Neural progenitor cell (in vitro differentiated cells): ENCODE data around the gene CCR6. TPM values are rescaled to one million over a fixed set of nuclear protein-coding genes. Genes with fewer than 3 reads are reported as not detected.

Experiments used
- DNase-seq: peaks from one replicate; pipeline ENCODE4 v3.0.0-alpha.2; 2016; ENCODE audit warnings: low spot score
- H2AFZ ChIP-seq: fragments of 200-600 bp; sonication (generic); replicated peaks from 2 replicates; pipeline ENCODE4 v1.6.1; 2016; ENCODE audit warnings: antibody characterized with exemption
- H3F3A ChIP-seq: fragments of 200-600 bp; sonication (generic); 2 replicates; pipeline ENCODE4 v1.6.1; 2016; ENCODE audit warnings: antibody characterized with exemption, low read depth
- H3K27ac ChIP-seq: fragments of 200-600 bp; sonication (generic); 2 replicates; pipeline ENCODE4 v1.5.1; 2016; ENCODE audit warnings: mild to moderate bottlenecking
- H3K27me3 ChIP-seq: fragments of 200-600 bp; sonication (generic); 2 replicates; pipeline ENCODE4 v1.6.1; 2016; ENCODE audit warnings: mild to moderate bottlenecking, moderate library complexity
- H3K36me3 ChIP-seq: fragments of 200-600 bp; sonication (generic); 2 replicates; pipeline ENCODE4 v1.5.1; 2016
- H3K4me1 ChIP-seq: fragments of 200-600 bp; sonication (generic); 2 replicates; pipeline ENCODE4 v1.6.1; 2016; ENCODE audit warnings: mixed run types
- H3K4me2 ChIP-seq: fragments of 200-600 bp; sonication (generic); 2 replicates; pipeline ENCODE4 v1.6.1; 2016
- H3K4me3 ChIP-seq: fragments of 200-600 bp; sonication (generic); 2 replicates; pipeline ENCODE4 v1.5.1; 2016
- H3K79me2 ChIP-seq: fragments of 200-600 bp; sonication (generic); 2 replicates; pipeline ENCODE4 v1.6.1; 2016; ENCODE audit warnings: low read depth
- H3K9ac ChIP-seq: fragments of 200-600 bp; sonication (generic); 2 replicates; pipeline ENCODE4 v1.6.1; 2016
- H3K9me3 ChIP-seq: fragments of 200-600 bp; sonication (generic); 2 replicates; pipeline ENCODE4 v1.5.1; 2016; ENCODE audit warnings: low read depth
- H4K20me1 ChIP-seq: fragments of 200-600 bp; sonication (generic); 2 replicates; pipeline ENCODE4 v1.6.1; 2016; ENCODE audit warnings: low read depth
- H3K27ac Mint-ChIP-seq: 3 replicates; pipeline ENCODE4 v1.8.0; 2021; ENCODE audit warnings: mixed read lengths
- H3K27me3 Mint-ChIP-seq: 2 replicates; pipeline ENCODE4 v1.8.0; 2022; ENCODE audit warnings: low read depth, mild to moderate bottlenecking, inconsistent platforms, moderate library complexity, mixed read lengths; ENCODE audit not compliant: insufficient read depth
- H3K36me3 Mint-ChIP-seq: 3 replicates; pipeline ENCODE4 v1.8.0; 2021; ENCODE audit warnings: mixed read lengths
- H3K4me1 Mint-ChIP-seq: 3 replicates; pipeline ENCODE4 v1.8.0; 2021; ENCODE audit warnings: mixed read lengths
- H3K4me3 Mint-ChIP-seq: 3 replicates; pipeline ENCODE4 v1.8.0; 2021; ENCODE audit warnings: mild to moderate bottlenecking, moderate library complexity, mixed read lengths
- H3K9me3 Mint-ChIP-seq: 3 replicates; pipeline ENCODE4 v1.8.0; 2020; ENCODE audit warnings: mixed read lengths
- CTCF ChIP-seq: fragments of 200-600 bp; sonication (generic); IDR thresholded peaks from 2 replicates; pipeline ENCODE4 v1.5.1; 2017; ENCODE audit warnings: antibody characterized with exemption, mild to moderate bottlenecking
- EZH2 ChIP-seq: fragments of 200-600 bp; sonication (generic); IDR thresholded peaks from 2 replicates; pipeline ENCODE4 v1.6.1; 2017; ENCODE audit warnings: antibody characterized with exemption, mild to moderate bottlenecking, moderate library complexity
- EZH2phosphoT487 ChIP-seq: fragments of 200-600 bp; sonication (generic); IDR thresholded peaks from 2 replicates; pipeline ENCODE4 v1.6.1; 2017; ENCODE audit warnings: antibody characterized with exemption
- total RNA-seq: library from RNA; depleted of rRNA; stranded (reverse); fragments of >200 nt; gene quantifications from 2 replicates; pipeline ENCODE4 v1.2.3, GENCODE V29; 2015; ENCODE audit warnings: low replicate concordance

Gene CCR6
- total RNA-seq = not detected in 2 replicates

GRCh38 chr6:167122827-167123657, at the start of gene CCR6:
Gene CCR6, plus strand, starts transcription at chr6:167123096. Its CDS starts 13,039 bp downstream, at chr6:167136135.
- H3K27me3 ChIP-seq = no peaks in the 10 kb centered on the region
- Mint-ChIP-seq H3K36me3 (no peaks in the 10 kb centered on the region), H3K9me3 (no peaks in the 10 kb centered on the region), H3K4me1 (peaks cover 8% of the 10 kb centered on the region), H3K27me3 (peaks cover 6% of the 10 kb centered on the region), H3K27ac (no peak within 1 kb of the TSS), H3K4me3 (no peak within 1 kb of the TSS)
- no peak within 1 kb of the TSS for H3K9ac ChIP-seq
- no peaks in the 10 kb centered on the region for H4K20me1 ChIP-seq
- no peak within 1 kb of the TSS for H3K4me2 ChIP-seq
- no peaks in the 10 kb centered on the region for H3K36me3 ChIP-seq
- H3K79me2 ChIP-seq = no peaks in the 10 kb centered on the region
- H3K4me1 ChIP-seq = no peaks in the 10 kb centered on the region
- TF ChIP-seq EZH2phosphoT487 = no peak
- no peak for TF ChIP-seq CTCF
- no peak for TF ChIP-seq EZH2
- DNase-seq = no peak
- no peak within 1 kb of the TSS for H3K4me3 ChIP-seq
- H3F3A ChIP-seq = no peaks in the 10 kb centered on the region
- H2AFZ ChIP-seq = peak within 1 kb of the TSS; percentile 24
- no peak within 1 kb of the TSS for H3K27ac ChIP-seq
- H3K9me3 ChIP-seq = no peaks in the 10 kb centered on the region

- Histone ChIP-seq H3K27ac (no peak overlapping the region), H3K4me1 (peaks cover 13% of the 10 kb centered on the region), H4K20me1 (no peaks in the 10 kb centered on the region), H2AFZ (no peak overlapping the region), H3K9me3 (no peaks in the 10 kb centered on the region), H3K36me3 (peaks cover 3% of the 10 kb centered on the region), H3K9ac (no peak overlapping the region), H3K4me2 (no peak overlapping the region), H3K27me3 (no peaks in the 10 kb centered on the region), H3K4me3 (no peak overlapping the region), H3K79me2 (no peaks in the 10 kb centered on the region), H3F3A (no peaks in the 10 kb centered on the region)
- H3K9me3 Mint-ChIP-seq = peaks cover 21% of the 10 kb centered on the region
- peaks cover 3% of the 10 kb centered on the region for H3K36me3 Mint-ChIP-seq
- no peak for TF ChIP-seq EZH2phosphoT487
- TF ChIP-seq CTCF = no peak
- TF ChIP-seq EZH2 = no peak
- H3K4me1 Mint-ChIP-seq = peaks cover 8% of the 10 kb centered on the region
- H3K27me3 Mint-ChIP-seq = peaks cover 5% of the 10 kb centered on the region
- H3K27ac Mint-ChIP-seq = no peak overlapping the region
- H3K4me3 Mint-ChIP-seq = no peak overlapping the region
- no peak for DNase-seq
These were observed 49.1 kb upstream of the CCR6 start for GRCh38 chr6:167073679-167074274.

GRCh38 chr6:167077241-167077932, 45.5 kb upstream of the CCR6 start:
- no peaks in the 10 kb centered on the region for H3K9me3 ChIP-seq
- H3K27ac ChIP-seq = no peak overlapping the region
- no peak overlapping the region for H3K9ac ChIP-seq
- no peaks in the 10 kb centered on the region for H3K79me2 ChIP-seq
- H3K36me3 ChIP-seq = peaks cover 3% of the 10 kb centered on the region
- no peak overlapping the region for H3K4me3 ChIP-seq
- no peak overlapping the region for H3K4me3 Mint-ChIP-seq
- no peaks in the 10 kb centered on the region for H3F3A ChIP-seq
- H3K27me3 ChIP-seq = no peaks in the 10 kb centered on the region
- TF ChIP-seq EZH2 (no peak), CTCF (no peak), EZH2phosphoT487 (no peak)
- H3K27me3 Mint-ChIP-seq = peaks cover 1% of the 10 kb centered on the region
- H3K36me3 Mint-ChIP-seq = no peaks in the 10 kb centered on the region
- peak overlapping the region; percentile 17 for H3K4me2 ChIP-seq
- H4K20me1 ChIP-seq = no peaks in the 10 kb centered on the region
- no peak overlapping the region for H2AFZ ChIP-seq
- H3K9me3 Mint-ChIP-seq = peaks cover 16% of the 10 kb centered on the region
- H3K4me1 Mint-ChIP-seq = peaks cover 8% of the 10 kb centered on the region
- peak; percentile 34 for DNase-seq
- H3K4me1 ChIP-seq = peaks cover 13% of the 10 kb centered on the region
- H3K27ac Mint-ChIP-seq = peak overlapping the region; percentile 37
